Transverse colon (tissue), 4 donors: ENCODE results near the gene ZNF653.

ENCODE experiments used
- CTCF ChIP-seq, 5 experiments: fragments of 200-600 bp in 3 of 5; fragments of 450-650 bp in 2 of 5; sonication (generic) in 3 of 5; IDR thresholded peaks; 1 replicate in 2 of 5; 2 replicates in 3 of 5; pipeline ENCODE4 v1.5.1; 2016 to 2017; ENCODE audit warnings: antibody characterized with exemption in 5 of 5, inconsistent platforms in 3 of 5, mild to moderate bottlenecking in 2 of 5, moderate library complexity in 1 of 5
- EP300 ChIP-seq: sonication (generic); formaldehyde crosslinking; IDR thresholded peaks from one replicate; pipeline ENCODE4 v1.6.1; 2017; ENCODE audit warnings: antibody characterized with exemption, low read depth
- POLR2A ChIP-seq: fragments of 450-650 bp; IDR thresholded peaks from one replicate; pipeline ENCODE4 v1.6.1; 2016; ENCODE audit warnings: antibody characterized with exemption, mild to moderate bottlenecking, moderate library complexity
- POLR2AphosphoS5 ChIP-seq, 3 donors: sonication (generic); formaldehyde crosslinking; IDR thresholded peaks; one replicate each; pipeline ENCODE4 v1.6.1; 2016; ENCODE audit warnings: antibody characterized with exemption in 3 of 3

GRCh38 chr19:11448923-11449554 is 56.6 kb downstream of the ZNF653 start:
- TF ChIP-seq CTCF (IDR thresholded peaks at IDR 0.05) (no peak), POLR2AphosphoS5 (IDR thresholded peaks at IDR 0.05) (no peak), POLR2A (no peak), EP300 (no peak)
